Measurements from ENCODE around the gene PTGIS.
"Not testable (repeated sequence)": the region's sequence is repeated elsewhere in the genome, so short reads cannot be mapped to it uniquely, and the experiment has no call there.

Gene PTGIS

GRCh38 chr20:49580813-49581174, 12.9 kb upstream of the PTGIS start:
- in situ Hi-C loops (cut with MboI; ENCODE audit: low sequenced_read_pairs), result no loop called here

GRCh38 chr20:49579874-49580812, 12.2 kb upstream of the PTGIS start:
- in situ Hi-C loops (cut with MboI; ENCODE audit: low sequenced_read_pairs), result no loop called here

GRCh38 chr20:49579195-49579594, 11.3 kb upstream of the PTGIS start:
- in situ Hi-C loops (cut with MboI; ENCODE audit: low sequenced_read_pairs), result no loop called here

- in situ Hi-C loops (cut with MboI; ENCODE audit: low sequenced_read_pairs), result no loop called here
Measured at GRCh38 chr20:49578436-49578835, 10.5 kb upstream of the PTGIS start.

- in situ Hi-C loops (cut with MboI; ENCODE audit: low sequenced_read_pairs), result no loop called here
Measured at GRCh38 chr20:49575551-49576060, 7.7 kb upstream of the PTGIS start.

GRCh38 chr20:49573900-49574416, 6.0 kb upstream of the PTGIS start:
- in situ Hi-C loops (cut with MboI; ENCODE audit: low sequenced_read_pairs), result no loop called here

GRCh38 chr20:49572857-49573256, 4.9 kb upstream of the PTGIS start:
- in situ Hi-C loops (cut with MboI; ENCODE audit: low sequenced_read_pairs), result no loop called here

GRCh38 chr20:49571553-49571835, 3.6 kb upstream of the PTGIS start:
- in situ Hi-C loops (cut with MboI; ENCODE audit: low sequenced_read_pairs), result no loop called here

- in situ Hi-C loops (cut with MboI; ENCODE audit: low sequenced_read_pairs), result no loop called here
Measured at GRCh38 chr20:49570828-49571552, 3.1 kb upstream of the PTGIS start.

- in situ Hi-C loops (cut with MboI; ENCODE audit: low sequenced_read_pairs), result no loop called here
Measured at GRCh38 chr20:49570161-49570827, 2.4 kb upstream of the PTGIS start.

GRCh38 chr20:49569411-49570115, 1.6 kb upstream of the PTGIS start:
- in situ Hi-C loops (cut with MboI; ENCODE audit: low sequenced_read_pairs), result no loop called here

GRCh38 chr20:49568278-49569151, 578 bp upstream of the PTGIS start:
- in situ Hi-C loops (cut with MboI; ENCODE audit: low sequenced_read_pairs), result no loop called here

GRCh38 chr20:49566401-49567364, 1.3 kb downstream of the PTGIS start:
- in situ Hi-C loops (cut with MboI; ENCODE audit: low sequenced_read_pairs), result no loop called here

GRCh38 chr20:49564991-49565390, 2.9 kb downstream of the PTGIS start:
- in situ Hi-C loops (cut with MboI; ENCODE audit: low sequenced_read_pairs), result not testable (repeated sequence)

- in situ Hi-C loops (cut with MboI; ENCODE audit: low sequenced_read_pairs), result no loop called here
Measured at GRCh38 chr20:49563015-49563980, 4.6 kb downstream of the PTGIS start.

GRCh38 chr20:49562311-49563014, 5.5 kb downstream of the PTGIS start:
- in situ Hi-C loops (cut with MboI; ENCODE audit: low sequenced_read_pairs), result no loop called here

GRCh38 chr20:49561806-49562205, 6.1 kb downstream of the PTGIS start:
- in situ Hi-C loops (cut with MboI; ENCODE audit: low sequenced_read_pairs), result no loop called here

Measured in HL-60/S4 treated with phorbol 12-myristate 13-acetate at 8.2 ng/mL for 4 days and 3 days (cell line).